Measurements from ENCODE around the gene CENPX.

DNA sequence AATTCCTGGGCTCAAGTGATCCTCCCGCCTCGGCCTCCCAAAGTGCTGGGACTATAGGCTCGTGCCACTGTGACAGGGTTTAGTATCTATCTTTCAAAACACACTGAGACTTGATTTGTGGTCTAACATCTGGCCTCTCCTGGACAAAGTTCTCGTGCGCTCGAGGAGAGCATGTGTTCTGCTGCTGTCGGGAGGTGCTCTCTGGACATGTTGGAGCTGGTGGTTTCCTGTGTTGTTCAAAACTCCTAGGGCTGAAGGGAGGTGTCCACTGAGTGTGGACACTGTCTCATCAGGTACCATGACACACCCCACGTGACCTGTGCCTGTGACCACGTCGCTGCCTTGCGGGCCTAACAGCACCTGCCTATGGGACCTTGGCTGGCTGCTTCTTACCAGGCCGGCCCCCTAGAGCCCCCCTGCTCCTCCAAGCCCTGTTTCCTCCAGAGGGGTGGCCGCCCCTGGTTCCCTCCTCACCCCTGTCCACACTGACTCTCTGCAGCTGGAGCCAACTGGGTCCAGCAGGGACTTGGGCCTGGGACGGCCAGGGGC lies 23.3 kb upstream of the CENPX start:
- no peak for TF ChIP-seq TAF1 (IDR thresholded peaks at IDR 0.05; ENCODE audit: borderline replicate concordance, low read depth, low read length)
- TF ChIP-seq POLR2AphosphoS5 (IDR thresholded peaks at IDR 0.05; ENCODE audit: low read depth, low read length), result no peak
